Ovary (tissue), 9 donors: Measurements from ENCODE around the gene C1QTNF12. TPM values are rescaled to one million over a fixed set of nuclear protein-coding genes. Genes with fewer than 3 reads are reported as not detected.

ENCODE experiments used
- DNase-seq, 5 donors: peaks; one replicate each; pipeline ENCODE4 v3.0.0-alpha.2; 2019 to 2020
- H3K27ac ChIP-seq, 2 donors: fragments of 200-600 bp; one replicate each; pipeline versions ENCODE4 v1.5.1 to v1.8.0; 2019 to 2022
- H3K27me3 ChIP-seq: fragments of 200-600 bp; one replicate; pipeline ENCODE4 v1.8.0; 2022
- H3K36me3 ChIP-seq: fragments of 200-600 bp; sonication (generic); one replicate; pipeline ENCODE4 v1.5.1; 2019
- H3K4me1 ChIP-seq: one replicate; pipeline ENCODE4 v1.8.1; 2013; ENCODE audit warnings: mild to moderate bottlenecking, moderate library complexity; ENCODE audit not compliant: insufficient read depth
- H3K4me3 ChIP-seq: fragments of 200-600 bp; sonication (generic); one replicate; pipeline ENCODE4 v1.5.1; 2017
- H3K9me3 ChIP-seq, 2 donors: fragments of 200-600 bp in 1 of 2; sonication (generic) in 1 of 2; one replicate each; pipeline versions ENCODE4 v1.5.1 to v1.8.1; 2013 to 2019; ENCODE audit warnings: mild to moderate bottlenecking in 1 of 2, moderate library complexity in 1 of 2
- EP300 ChIP-seq: sonication (generic); formaldehyde crosslinking; IDR thresholded peaks from one replicate; pipeline ENCODE4 v1.6.1; 2017; ENCODE audit warnings: antibody characterized with exemption
- POLR2A ChIP-seq: fragments of 450-650 bp; IDR thresholded peaks from one replicate; pipeline ENCODE4 v1.6.1; 2017; ENCODE audit warnings: antibody characterized with exemption, mild to moderate bottlenecking, moderate library complexity
- WGBS, 3 donors: extraction: QIAGEN DNeasy Blood & Tissue Kit in 1 of 3; methylation state at CpG; one replicate each; pipeline versions ENCODE4 v1.1.5 to v1.1.7; 2013 to 2017; 5-methylcytosine and 5-hydroxymethylcytosine counted together
- intact Hi-C, 4 donors: fragments of 100-400 bp; cut with DNase I; formaldehyde crosslinking; loops; one replicate each; pipeline versions ENCODE4 v1.11.0 to v1.15.1; 2022 to 2023
- polyA plus RNA-seq, 2 donors: library from polyadenylated mRNA; stranded (reverse); fragments of 200-250 nt in 1 of 2; fragments of 350-450 nt in 1 of 2; fragmentation: Illumina TruSeq in 1 of 2; extraction: RNeasy Lipid Tissue Mini Kit (QIAGEN cat#74804) in 1 of 2; gene quantifications; one replicate each; pipeline ENCODE4 v1.2.3, GENCODE V29; 2013 to 2014
- total RNA-seq, 7 donors: library from RNA; depleted of rRNA in 2 of 7; stranded (reverse); fragments of >200 nt in 2 of 7; fragmentation: NEBNext Ultra II Directional in 3 of 7; extraction: Animal tissue kit (Norgen Biotek cat#: 25700) in 3 of 7; gene quantifications; one replicate each; pipeline versions ENCODE4 v1.1.0 to v1.2.4, GENCODE V29; 2016 to 2023
- TF ChIP-seq, protein P1 (sequence below), 3 donors: fragments of 450-650 bp in 2 of 3; fragments of 200-600 bp in 1 of 3; IDR thresholded peaks; one replicate each; pipeline versions ENCODE4 v1.5.1 to v1.8.0; 2016 to 2022; ENCODE audit warnings: antibody characterized with exemption in 3 of 3, mild to moderate bottlenecking in 1 of 3
- donor health status: DM: no; HTN: no; CAD: no; lungs with moderate emphysema.
- donor health status: DM: no; HTN: no; CAD: no.
- donor health status: Bipolar disorder and iron deficiency.
- donor health status: DM: yes; HTN: yes; CAD: no.
- donor health status: DM: no; HTN: no; CAD: no.
- donor health status: DM: yes; HTN: yes; CAD: no.

The C1QTNF12 gene
- total and polyA plus RNA-seq, 9 donors = 0.92 to 4.8 (median 1.4) TPM; not detected in 1

DNA sequence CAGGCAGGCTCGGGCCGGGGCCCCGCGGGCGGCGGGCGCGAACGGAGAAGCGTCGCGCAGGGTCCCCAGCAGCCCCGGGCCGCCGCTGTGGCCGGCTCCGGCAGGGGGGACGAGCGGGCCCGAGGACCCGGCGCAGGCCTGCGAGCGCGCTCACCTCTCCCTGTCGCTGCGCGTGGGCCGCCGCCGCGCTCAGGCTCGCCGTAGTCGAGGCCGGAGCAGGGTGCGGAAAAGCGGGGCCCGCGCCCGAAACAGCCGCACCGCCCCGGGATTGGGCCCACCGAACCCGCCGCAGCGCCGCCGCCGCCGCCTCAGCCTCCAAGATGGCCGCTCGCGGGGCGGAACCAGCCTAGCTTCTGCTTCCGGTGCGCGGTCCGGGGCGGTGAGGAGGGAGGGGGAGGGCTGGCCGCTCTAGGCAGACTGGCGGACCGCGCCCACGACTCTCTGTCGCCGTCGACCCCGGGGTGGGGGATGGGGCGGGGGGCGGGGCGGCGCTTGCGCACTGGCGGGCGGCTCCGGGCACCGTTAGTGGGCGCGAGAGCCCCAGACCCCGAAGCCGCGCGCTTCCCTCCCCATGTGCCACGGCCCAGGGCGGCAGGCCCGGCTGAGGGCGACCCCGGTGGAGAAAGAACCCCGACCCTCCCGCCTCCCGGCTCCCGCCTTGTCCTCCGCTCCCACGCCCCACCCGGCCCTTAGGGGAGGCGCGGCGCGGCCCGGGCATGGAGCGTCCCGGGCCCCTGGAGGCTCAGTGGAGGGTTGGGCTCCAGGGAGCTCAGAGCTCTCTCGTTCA, 27.2 kb upstream of the C1QTNF12 start, which contains the start of gene UBE2J2:
Gene UBE2J2, minus strand, starts transcription at position 343 of the 787 bp plus-strand sequence. CDS start 5,862 bp downstream, outside the sequence.
- Histone ChIP-seq H3K4me3 (peak within 1 kb of the TSS; percentile 82), H3K9me3 (no peaks in the 10 kb centered on the region), H3K27me3 (no peaks in the 10 kb centered on the region), H3K4me1 (peaks cover 28% of the 10 kb centered on the region), H3K27ac (peak within 1 kb of the TSS; percentile 40 to 50), H3K36me3 (no peaks in the 10 kb centered on the region)
- WGBS, 3 donors = 0 to 1% (median 0%) methylated on average over 8 to 105 of the region's 105 CpGs
- TF ChIP-seq POLR2A (peak; percentile 69), EP300 (no peak)
- TF ChIP-seq, protein P1, sequence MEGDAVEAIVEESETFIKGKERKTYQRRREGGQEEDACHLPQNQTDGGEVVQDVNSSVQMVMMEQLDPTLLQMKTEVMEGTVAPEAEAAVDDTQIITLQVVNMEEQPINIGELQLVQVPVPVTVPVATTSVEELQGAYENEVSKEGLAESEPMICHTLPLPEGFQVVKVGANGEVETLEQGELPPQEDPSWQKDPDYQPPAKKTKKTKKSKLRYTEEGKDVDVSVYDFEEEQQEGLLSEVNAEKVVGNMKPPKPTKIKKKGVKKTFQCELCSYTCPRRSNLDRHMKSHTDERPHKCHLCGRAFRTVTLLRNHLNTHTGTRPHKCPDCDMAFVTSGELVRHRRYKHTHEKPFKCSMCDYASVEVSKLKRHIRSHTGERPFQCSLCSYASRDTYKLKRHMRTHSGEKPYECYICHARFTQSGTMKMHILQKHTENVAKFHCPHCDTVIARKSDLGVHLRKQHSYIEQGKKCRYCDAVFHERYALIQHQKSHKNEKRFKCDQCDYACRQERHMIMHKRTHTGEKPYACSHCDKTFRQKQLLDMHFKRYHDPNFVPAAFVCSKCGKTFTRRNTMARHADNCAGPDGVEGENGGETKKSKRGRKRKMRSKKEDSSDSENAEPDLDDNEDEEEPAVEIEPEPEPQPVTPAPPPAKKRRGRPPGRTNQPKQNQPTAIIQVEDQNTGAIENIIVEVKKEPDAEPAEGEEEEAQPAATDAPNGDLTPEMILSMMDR (IDR thresholded peaks at IDR 0.05) = no peak
- intact Hi-C loops = loop anchor here in 1 of 4 donors (1.0 kb wide), 1 partner anchor 76 kb away; the partner anchor contains the start of gene DVL1
- peak; percentile 93 to 95 (median 95) for DNase-seq

DNA sequence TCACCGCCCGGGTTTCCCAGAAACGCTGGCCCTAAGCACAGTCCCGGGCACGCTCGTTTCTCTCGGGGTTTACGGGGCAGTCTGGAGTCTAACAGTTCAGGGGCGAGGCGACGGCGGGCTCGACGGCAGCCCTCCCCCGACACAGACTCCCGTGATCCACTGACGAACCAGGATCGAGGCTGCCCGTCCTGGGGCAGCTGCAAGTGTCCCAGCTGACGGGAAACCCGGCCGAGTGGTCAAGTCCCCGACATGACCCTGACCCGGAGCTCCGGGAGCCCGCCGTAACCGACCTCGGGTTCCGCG, 26.6 kb upstream of the C1QTNF12 start:
- TF ChIP-seq POLR2A (no peak), EP300 (no peak)
- TF ChIP-seq, protein P1 (IDR thresholded peaks at IDR 0.05) = no peak
- Histone ChIP-seq H3K36me3 (no peaks in the 10 kb centered on the region), H3K27me3 (no peaks in the 10 kb centered on the region), H3K4me1 (peaks cover 28% of the 10 kb centered on the region), H3K4me3 (peak overlapping the region; percentile 82), H3K27ac (peak overlapping the region; percentile 25 to 50), H3K9me3 (no peaks in the 10 kb centered on the region)
- peak in 2 of 5 donors; percentile 51 to 54 for DNase-seq
- WGBS, 3 donors = 0 to 1% (median 0%) methylated on average over 15 to 31 of the region's 31 CpGs
- intact Hi-C loops = loop anchor here in 1 of 4 donors (1.0 kb wide), 1 partner anchor 76 kb away; the partner anchor contains the start of gene DVL1

DNA sequence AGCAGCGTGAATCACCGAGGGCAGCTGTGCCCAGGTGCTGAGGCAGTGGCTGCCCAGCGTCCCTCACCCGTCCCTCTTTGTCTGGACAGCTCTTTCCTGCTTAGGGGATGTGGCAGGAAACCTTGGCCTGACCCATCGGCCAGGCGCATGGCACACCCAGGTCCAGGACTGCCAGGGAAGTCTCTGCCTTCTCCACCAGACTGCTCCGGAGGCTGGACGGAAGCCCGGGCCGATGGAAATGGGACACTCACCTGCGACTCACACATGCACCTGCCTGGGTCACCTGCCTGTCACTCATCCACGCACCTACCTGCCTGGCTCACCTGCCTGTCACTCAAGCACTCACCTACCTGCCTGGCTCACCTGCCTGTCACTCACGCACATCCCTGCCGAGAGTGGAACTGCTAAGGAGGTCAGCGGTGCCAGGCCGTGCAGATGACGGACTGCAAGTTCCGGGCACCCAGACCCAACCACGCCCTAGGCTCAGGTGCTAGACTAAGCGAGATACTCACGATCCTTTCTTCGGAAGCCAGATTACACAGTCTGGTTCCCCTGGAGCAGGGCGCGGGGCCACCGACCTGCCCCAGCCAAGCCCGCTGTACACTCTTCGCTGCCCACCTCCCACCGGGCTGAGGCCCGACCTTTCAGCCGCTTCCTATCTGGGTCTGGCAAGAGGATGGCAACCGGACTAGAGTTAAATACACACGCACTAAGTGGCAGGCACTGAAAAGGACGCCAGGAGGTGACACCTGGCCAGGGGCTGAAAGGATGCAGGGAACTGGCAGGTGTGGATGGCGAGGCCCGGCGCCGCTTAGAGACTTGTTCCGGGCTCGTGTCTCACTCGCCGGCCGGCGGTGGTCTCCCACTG, 26.1 kb upstream of the C1QTNF12 start:
- intact Hi-C loops = loop anchor here in 1 of 4 donors (1.0 kb wide), 1 partner anchor 77 kb away; the partner anchor contains the start of gene DVL1
- Histone ChIP-seq H3K36me3 (no peaks in the 10 kb centered on the region), H3K27me3 (no peaks in the 10 kb centered on the region), H3K27ac (no peak overlapping the region), H3K4me3 (peak overlapping the region; percentile 82), H3K9me3 (no peaks in the 10 kb centered on the region), H3K4me1 (peaks cover 28% of the 10 kb centered on the region)
- TF ChIP-seq POLR2A (no peak), EP300 (no peak)
- TF ChIP-seq, protein P1 (IDR thresholded peaks at IDR 0.05) = no peak
- peak in 2 of 5 donors; percentile 39 for DNase-seq
- 24 to 42% (median 27%) methylated on average over 40 to 43 of the region's 43 CpGs for WGBS, 3 donors

DNA sequence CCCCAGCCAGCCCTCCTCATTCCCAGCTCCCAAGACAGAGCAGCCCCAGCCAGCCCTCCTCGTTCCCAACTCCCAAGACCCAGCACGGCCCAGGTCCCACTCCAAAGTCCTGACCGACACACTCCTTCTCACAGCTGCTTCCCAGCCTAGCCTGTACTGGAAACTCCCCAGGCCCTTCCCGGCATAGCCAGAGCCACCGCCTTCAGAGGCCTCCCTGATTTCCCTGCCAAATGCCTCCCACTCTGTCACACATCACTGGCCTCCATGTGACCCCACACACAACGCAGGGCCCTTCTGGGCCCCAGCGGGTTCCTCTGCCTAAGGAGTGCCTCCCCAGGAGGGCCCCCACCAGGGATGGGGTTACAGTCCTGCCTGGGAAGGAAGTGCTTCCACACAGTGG, 24.3 kb upstream of the C1QTNF12 start:
- Histone ChIP-seq H3K36me3 (no peaks in the 10 kb centered on the region), H3K27ac (no peak overlapping the region), H3K4me3 (no peak overlapping the region), H3K27me3 (no peaks in the 10 kb centered on the region), H3K9me3 (no peaks in the 10 kb centered on the region), H3K4me1 (peaks cover 28% of the 10 kb centered on the region)
- intact Hi-C loops = no loop called here
- WGBS, 3 donors = 71 to 73% (median 72%) methylated on average over 7 of the region's 7 CpGs
- DNase-seq = peak in 1 of 5 donors; percentile 31
- TF ChIP-seq, protein P1 (IDR thresholded peaks at IDR 0.05) = no peak
- TF ChIP-seq POLR2A (no peak), EP300 (no peak)
